ENCODE results near the gene PDE3A. TPM values are rescaled to one million over a fixed set of nuclear protein-coding genes. Genes with fewer than 3 reads are reported as not detected.

PDE3A gene
- polyA plus RNA-seq, 1 of the 3 experiments (the other 2 are of a cell fraction), result 0.67 TPM

DNA sequence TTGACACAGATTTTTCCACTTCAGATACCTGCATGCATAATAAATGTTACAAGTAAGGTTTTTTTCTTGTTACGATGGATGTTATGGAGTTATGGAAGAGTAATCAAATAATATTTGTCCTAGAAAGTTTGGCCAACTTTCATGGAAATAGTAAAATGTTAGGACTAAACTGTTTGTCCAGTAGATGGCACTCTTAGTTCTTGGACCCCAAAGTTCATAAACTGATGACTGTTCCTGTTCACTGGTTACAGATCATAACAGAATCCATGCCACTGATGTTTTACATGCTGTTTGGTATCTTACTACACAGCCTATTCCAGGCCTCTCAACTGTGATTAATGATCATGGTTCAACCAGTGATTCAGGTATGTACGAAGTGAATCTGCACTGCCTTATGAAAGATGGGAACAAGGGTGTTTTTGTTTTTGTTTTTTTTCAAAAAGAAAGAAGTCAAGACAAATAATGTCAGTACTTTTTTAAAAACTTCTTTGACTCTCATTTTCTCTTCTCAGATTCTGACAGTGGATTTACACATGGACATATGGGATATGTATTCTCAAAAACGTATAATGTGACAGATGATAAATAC is 278.0 kb downstream of the PDE3A start:
- Histone ChIP-seq H3K4me1 (ENCODE audit: control insufficient read depth in 1 of 2, insufficient read depth in 2 of 2, low read depth in 1 of 2, low read length in 1 of 2) (peaks cover 0 to 2% of the 10 kb centered on the region in 2 experiments; a peak in 2 of 4 replicates), H3K27me3 (ENCODE audit: insufficient read depth) (no peaks in the 10 kb centered on the region), H3F3A (replicated peaks; ENCODE audit: insufficient read depth) (no peaks in the 10 kb centered on the region), H3K79me2 (ENCODE audit: insufficient read depth) (no peaks in the 10 kb centered on the region), H3K4me2 (no peak overlapping the region), H3K36me3 (replicated peaks in 1 of 2; ENCODE audit: control insufficient read depth in 1 of 2, insufficient read depth in 2 of 2, low read length in 1 of 2) (peaks cover 0 to 33% of the 10 kb centered on the region in 2 experiments), H3K9me2 (no peaks in the 10 kb centered on the region), H4K20me1 (ENCODE audit: insufficient read depth) (no peaks in the 10 kb centered on the region), H3K9me3 (no peaks in the 10 kb centered on the region), H2AFZ (ENCODE audit: low read depth) (0 out of 2 replicates have a peak overlapping the region, but pooled peaks have one; percentile 5), H3K4me3 (ENCODE audit: low read depth in 2 of 2, low read length in 1 of 2) (no peak overlapping the region; a peak in 1 of 4 replicates), H3K27ac (ENCODE audit: low read depth in 2 of 2, low read length in 1 of 2) (peak overlapping the region in 1 of 2 experiments; percentile 8; a peak in 1 of 4 replicates), H3K9ac (no peak overlapping the region)
- DNase-seq, result peak; percentile 39
- no peak for TF ChIP-seq RXRA (IDR thresholded peaks at IDR 0.05; ENCODE audit: borderline replicate concordance, low read depth)
- no peak for TF ChIP-seq USF1 (IDR thresholded peaks at IDR 0.05; ENCODE audit: borderline replicate concordance, low read depth)
- TF ChIP-seq, protein P1, sequence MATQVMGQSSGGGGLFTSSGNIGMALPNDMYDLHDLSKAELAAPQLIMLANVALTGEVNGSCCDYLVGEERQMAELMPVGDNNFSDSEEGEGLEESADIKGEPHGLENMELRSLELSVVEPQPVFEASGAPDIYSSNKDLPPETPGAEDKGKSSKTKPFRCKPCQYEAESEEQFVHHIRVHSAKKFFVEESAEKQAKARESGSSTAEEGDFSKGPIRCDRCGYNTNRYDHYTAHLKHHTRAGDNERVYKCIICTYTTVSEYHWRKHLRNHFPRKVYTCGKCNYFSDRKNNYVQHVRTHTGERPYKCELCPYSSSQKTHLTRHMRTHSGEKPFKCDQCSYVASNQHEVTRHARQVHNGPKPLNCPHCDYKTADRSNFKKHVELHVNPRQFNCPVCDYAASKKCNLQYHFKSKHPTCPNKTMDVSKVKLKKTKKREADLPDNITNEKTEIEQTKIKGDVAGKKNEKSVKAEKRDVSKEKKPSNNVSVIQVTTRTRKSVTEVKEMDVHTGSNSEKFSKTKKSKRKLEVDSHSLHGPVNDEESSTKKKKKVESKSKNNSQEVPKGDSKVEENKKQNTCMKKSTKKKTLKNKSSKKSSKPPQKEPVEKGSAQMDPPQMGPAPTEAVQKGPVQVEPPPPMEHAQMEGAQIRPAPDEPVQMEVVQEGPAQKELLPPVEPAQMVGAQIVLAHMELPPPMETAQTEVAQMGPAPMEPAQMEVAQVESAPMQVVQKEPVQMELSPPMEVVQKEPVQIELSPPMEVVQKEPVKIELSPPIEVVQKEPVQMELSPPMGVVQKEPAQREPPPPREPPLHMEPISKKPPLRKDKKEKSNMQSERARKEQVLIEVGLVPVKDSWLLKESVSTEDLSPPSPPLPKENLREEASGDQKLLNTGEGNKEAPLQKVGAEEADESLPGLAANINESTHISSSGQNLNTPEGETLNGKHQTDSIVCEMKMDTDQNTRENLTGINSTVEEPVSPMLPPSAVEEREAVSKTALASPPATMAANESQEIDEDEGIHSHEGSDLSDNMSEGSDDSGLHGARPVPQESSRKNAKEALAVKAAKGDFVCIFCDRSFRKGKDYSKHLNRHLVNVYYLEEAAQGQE (IDR thresholded peaks at IDR 0.05; ENCODE audit: low read depth, low read length), result no peak
- no peak for TF ChIP-seq MXI1 (IDR thresholded peaks at IDR 0.05; ENCODE audit: low read depth, low read length)
- TF ChIP-seq GABPA (IDR thresholded peaks at IDR 0.05; ENCODE audit: low read depth), result no peak
- TF ChIP-seq POLR2AphosphoS5 (IDR thresholded peaks at IDR 0.05; ENCODE audit: low read depth, low read length), result no peak
- TF ChIP-seq FOXM1 (IDR thresholded peaks at IDR 0.05; ENCODE audit: low read depth), result no peak
- TF ChIP-seq, protein P2, sequence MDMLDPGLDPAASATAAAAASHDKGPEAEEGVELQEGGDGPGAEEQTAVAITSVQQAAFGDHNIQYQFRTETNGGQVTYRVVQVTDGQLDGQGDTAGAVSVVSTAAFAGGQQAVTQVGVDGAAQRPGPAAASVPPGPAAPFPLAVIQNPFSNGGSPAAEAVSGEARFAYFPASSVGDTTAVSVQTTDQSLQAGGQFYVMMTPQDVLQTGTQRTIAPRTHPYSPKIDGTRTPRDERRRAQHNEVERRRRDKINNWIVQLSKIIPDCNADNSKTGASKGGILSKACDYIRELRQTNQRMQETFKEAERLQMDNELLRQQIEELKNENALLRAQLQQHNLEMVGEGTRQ (IDR thresholded peaks at IDR 0.05; ENCODE audit: borderline replicate concordance, low read depth, low read length), result no peak
- TF ChIP-seq RCOR1 (IDR thresholded peaks at IDR 0.05; ENCODE audit: low read length), result no peak
- peak; percentile 79 for TF ChIP-seq RAD21 (IDR thresholded peaks at IDR 0.05; ENCODE audit: low read length)
- no peak for TF ChIP-seq RFX5 (IDR thresholded peaks at IDR 0.05; ENCODE audit: low read length)
- no peak for TF ChIP-seq TAF1 (IDR thresholded peaks at IDR 0.05; ENCODE audit: borderline replicate concordance, low read depth, low read length)
- no peak for TF ChIP-seq FOSL2 (IDR thresholded peaks at IDR 0.05; ENCODE audit: borderline replicate concordance, low read depth)
- TF ChIP-seq SMC3 (IDR thresholded peaks at IDR 0.05; ENCODE audit: low read depth, low read length), result peak; percentile 55
- TF ChIP-seq, protein P3, sequence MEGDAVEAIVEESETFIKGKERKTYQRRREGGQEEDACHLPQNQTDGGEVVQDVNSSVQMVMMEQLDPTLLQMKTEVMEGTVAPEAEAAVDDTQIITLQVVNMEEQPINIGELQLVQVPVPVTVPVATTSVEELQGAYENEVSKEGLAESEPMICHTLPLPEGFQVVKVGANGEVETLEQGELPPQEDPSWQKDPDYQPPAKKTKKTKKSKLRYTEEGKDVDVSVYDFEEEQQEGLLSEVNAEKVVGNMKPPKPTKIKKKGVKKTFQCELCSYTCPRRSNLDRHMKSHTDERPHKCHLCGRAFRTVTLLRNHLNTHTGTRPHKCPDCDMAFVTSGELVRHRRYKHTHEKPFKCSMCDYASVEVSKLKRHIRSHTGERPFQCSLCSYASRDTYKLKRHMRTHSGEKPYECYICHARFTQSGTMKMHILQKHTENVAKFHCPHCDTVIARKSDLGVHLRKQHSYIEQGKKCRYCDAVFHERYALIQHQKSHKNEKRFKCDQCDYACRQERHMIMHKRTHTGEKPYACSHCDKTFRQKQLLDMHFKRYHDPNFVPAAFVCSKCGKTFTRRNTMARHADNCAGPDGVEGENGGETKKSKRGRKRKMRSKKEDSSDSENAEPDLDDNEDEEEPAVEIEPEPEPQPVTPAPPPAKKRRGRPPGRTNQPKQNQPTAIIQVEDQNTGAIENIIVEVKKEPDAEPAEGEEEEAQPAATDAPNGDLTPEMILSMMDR (IDR thresholded peaks at IDR 0.05), result peak; percentile 75
- no peak for TF ChIP-seq EP300 (IDR thresholded peaks at IDR 0.05; ENCODE audit: borderline replicate concordance in 1 of 2, low read depth in 1 of 2, low read length in 1 of 2)
- no peak for TF ChIP-seq NRF1 (IDR thresholded peaks at IDR 0.05; ENCODE audit: low read depth, low read length)
- TF ChIP-seq JUND (IDR thresholded peaks at IDR 0.05), result no peak
- TF ChIP-seq ELF1 (IDR thresholded peaks at IDR 0.05), result no peak
- ChIA-PET POLR2A (no interaction called here), CTCF (interaction anchor here (0.9 to 1.1 kb wide), 2 partner anchors 11 to 151 kb away, joined by 4 to 6 read pairs; no protein-coding TSS in a partner anchor)
- 46% methylated on average over 3 of the region's 3 CpGs for WGBS (ENCODE audit: low lambda C conversion rate)

Data from SK-N-SH (cell line).